Measurements from ENCODE around the gene RAPGEF6.

DNA sequence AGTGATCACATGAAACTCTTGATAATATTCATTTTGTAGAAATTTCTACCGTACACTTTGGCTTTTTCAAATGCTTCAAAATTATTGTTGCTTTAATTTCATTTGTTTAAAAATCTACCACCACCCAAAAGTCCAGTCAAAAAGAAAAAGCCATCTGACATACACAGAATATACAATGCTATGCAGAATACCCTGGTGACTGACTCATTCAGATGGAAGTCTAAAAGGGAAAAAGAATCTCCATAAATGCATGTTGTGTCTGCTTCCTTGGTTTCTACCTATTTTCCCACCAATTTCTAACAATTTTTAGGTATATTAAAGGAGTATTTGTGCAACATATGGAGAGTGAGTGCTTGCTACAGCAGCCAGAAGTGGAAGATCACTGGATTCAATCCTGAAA lies 9.3 kb upstream of the RAPGEF6 start:
- no peak for TF ChIP-seq EZH2phosphoT487 (IDR thresholded peaks at IDR 0.05; ENCODE audit: low read depth)
- TF ChIP-seq, protein P1, sequence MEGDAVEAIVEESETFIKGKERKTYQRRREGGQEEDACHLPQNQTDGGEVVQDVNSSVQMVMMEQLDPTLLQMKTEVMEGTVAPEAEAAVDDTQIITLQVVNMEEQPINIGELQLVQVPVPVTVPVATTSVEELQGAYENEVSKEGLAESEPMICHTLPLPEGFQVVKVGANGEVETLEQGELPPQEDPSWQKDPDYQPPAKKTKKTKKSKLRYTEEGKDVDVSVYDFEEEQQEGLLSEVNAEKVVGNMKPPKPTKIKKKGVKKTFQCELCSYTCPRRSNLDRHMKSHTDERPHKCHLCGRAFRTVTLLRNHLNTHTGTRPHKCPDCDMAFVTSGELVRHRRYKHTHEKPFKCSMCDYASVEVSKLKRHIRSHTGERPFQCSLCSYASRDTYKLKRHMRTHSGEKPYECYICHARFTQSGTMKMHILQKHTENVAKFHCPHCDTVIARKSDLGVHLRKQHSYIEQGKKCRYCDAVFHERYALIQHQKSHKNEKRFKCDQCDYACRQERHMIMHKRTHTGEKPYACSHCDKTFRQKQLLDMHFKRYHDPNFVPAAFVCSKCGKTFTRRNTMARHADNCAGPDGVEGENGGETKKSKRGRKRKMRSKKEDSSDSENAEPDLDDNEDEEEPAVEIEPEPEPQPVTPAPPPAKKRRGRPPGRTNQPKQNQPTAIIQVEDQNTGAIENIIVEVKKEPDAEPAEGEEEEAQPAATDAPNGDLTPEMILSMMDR (IDR thresholded peaks at IDR 0.05; ENCODE audit: low read depth, low read length): no peak
